Raji (cell line): ENCODE results near the gene GRIK1.

ENCODE experiments used
- POLR2A ChIP-seq: IDR thresholded peaks from 2 replicates; pipeline ENCODE4 v1.6.1; 2011; ENCODE audit warnings: low read depth, low read length, control low read depth; ENCODE audit not compliant: insufficient read depth

GRIK1 gene

DNA sequence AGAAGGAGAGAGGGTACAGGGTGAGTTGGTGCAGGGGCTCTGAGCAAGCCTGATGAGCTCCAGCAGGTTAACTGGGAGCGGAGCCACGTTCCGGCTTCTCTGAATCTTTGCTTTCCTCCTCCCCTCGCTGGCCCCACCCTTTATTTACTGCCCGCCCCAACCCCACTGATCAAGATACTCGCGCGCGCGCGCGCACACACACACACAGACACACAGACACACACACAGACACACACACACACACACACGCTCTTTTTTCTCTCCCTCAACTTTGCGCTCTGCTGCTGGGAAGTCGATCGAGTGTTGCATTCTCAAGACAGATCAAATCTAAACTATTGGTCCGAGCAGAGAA lies at the start of gene GRIK1:
Gene GRIK1 (minus strand): TSS at position 73 of the 352 bp plus-strand sequence.
- no peak for TF ChIP-seq POLR2A

DNA sequence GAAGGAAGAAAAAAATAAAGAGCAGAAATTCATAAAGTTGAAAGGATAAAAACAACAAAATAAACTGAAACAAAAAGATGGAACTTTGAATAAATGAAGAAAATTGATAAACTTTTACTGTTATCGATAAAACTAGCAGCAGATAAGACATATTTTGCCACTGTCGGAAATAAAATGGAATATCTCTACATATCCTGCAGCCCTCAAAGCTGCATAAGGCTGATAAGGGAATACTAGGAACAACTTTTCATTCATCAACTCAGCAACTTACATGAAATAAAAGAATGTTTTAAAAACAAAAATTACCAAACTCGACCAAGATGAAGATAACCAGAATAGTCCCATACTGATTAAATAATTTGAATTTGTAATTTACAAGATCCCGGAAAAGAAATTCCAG lies 48.0 kb upstream of the GRIK1 start:
- no peak for TF ChIP-seq POLR2A

DNA sequence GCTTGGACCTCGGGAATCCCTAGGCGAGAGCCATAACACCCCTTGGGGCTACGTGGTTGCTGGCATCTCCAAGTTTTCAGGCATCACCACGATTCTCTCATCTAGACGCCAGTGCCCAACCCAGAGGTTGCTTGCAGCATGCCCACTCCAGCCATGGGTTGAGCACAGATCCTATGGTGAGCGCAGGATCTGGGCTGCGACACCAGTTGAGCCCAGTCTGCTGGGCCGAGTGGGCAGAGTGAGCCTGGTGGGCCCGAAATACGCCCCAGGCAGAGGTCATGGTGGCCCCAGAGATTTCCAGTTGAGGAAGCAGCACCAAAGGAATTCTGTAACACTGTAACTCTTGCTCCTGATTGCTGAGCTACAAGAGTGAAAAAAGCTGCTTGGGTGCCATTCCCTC lies 46.1 kb upstream of the GRIK1 start:
- TF ChIP-seq POLR2A = no peak

DNA sequence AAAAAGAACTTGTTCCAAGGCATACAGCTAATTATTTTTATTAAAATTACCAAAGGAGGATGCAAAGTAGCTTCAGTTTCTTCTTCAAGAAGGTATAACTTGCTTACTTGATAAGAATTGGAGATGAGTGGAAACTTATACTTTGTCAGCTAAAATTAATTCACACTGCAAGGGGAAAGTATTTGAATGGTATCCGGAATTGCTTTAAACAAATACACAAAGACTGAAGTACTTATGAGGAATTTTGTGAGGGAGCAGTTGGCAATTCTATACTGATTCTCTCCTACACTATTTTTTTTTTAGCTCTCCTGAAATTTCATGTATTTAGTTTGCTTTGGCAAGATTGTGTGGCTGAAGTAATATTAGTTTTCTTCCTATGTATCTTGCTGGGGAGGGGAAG lies 39.2 kb upstream of the GRIK1 start:
- TF ChIP-seq POLR2A = no peak

DNA sequence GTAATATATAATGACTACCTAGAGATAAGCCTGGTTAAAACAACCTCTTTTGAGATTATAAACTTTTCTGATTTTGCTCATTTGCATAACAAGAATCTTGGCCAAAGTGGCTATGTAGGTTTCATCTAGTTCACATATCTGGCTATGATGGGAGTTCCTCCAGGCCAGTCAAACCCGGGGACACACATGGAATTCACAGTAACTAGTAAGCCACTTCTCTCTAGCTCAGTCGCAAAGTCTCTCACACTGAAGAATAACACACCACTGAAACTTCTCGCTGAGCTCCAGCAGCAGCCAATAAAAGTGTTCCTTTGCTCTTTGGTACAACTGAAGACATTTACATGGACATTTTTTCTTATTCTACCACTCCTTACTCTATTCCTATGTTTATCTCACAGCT lies 36.0 kb upstream of the GRIK1 start:
- TF ChIP-seq POLR2A = no peak

DNA sequence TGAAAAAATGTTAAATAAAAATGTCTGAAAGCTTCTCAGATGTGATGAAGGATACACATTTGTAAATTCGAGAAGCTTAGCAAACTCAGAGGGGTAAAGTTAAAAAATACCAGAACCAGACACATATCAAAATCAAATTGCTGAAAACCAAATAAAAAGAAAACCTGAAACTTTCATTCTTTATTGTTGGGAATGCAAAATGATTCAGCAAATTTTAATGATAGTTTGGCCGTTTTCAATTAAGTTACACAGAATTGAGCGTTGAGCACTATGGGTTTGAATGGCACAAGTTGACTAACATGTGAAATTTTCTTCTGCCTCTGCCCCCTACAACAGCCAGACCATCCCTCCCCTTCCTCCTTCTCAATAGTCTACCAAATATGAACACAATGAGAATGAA lies 33.5 kb upstream of the GRIK1 start:
- no peak for TF ChIP-seq POLR2A

DNA sequence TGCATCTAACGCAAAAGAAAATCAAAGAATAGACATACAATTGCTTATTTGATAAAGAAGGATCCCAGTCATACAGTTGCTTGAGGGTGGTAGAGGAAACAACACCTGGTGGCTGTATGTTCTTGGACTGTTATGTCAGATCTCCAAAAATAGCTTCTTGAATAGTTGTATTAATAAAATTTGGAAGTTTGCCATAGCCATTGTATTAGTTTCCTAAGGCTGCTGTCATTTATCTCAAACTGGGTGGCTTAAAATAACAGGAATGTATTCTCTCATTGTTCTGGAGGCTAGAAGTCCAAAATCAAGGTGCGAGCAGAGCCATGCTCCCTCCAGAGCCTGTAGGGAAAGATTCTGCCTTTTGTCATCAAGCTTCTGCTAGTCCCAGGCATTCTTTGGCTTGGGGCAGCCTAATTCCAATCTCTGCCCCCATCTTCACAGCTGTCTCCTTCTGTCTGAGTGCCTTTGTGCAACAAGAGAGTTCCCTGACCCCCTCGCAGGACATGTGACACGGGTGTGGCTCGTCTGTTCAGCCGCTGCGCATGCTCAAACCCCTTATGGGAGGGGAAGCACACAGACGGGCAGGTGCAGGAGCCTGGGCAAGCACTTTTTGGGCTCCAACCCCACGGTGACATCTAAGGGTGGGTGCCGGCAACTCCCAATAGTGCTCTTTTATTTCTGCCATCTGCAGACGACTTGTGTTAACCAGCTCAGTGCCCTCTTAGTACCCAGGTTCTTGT lies 21.7 kb upstream of the GRIK1 start:
- TF ChIP-seq POLR2A = no peak

DNA sequence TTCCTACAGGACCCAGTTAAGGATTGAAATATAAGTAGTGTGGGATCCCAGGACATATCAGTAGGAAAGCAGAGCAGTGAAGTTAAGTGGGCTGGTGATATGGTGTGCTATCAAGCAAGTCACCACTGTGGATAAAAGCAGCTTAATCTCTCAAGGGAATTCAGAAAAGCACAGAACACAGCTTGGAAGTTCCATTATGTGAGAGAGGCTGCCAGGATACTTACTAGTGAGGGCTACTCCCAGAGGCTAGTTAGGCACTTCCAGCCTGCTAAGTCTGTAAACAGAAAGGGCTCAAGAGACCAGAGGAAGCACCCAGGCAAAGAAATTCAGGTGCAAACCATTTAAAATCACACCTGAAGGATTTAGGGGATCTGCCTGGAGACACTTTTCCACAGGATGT lies 18.8 kb upstream of the GRIK1 start:
- TF ChIP-seq POLR2A = no peak

DNA sequence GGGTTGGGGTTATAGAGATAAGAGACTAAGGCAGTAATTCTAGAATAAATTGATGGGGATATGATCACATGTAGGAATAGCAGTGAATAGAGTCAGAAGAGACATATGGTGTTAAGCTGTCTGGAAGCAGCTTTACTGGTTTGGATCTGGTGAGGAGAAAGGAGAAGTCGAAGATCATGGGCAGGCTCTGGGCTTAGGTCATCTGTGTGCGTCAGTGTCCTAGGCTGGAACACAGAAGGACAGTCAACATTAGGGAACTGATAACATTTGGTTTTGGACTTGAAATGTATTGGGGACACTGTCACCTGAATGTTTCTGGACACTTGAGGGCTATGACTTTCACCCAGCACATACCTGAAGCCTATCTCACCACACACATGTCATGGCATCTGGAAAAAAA lies 13.9 kb upstream of the GRIK1 start:
- no peak for TF ChIP-seq POLR2A

DNA sequence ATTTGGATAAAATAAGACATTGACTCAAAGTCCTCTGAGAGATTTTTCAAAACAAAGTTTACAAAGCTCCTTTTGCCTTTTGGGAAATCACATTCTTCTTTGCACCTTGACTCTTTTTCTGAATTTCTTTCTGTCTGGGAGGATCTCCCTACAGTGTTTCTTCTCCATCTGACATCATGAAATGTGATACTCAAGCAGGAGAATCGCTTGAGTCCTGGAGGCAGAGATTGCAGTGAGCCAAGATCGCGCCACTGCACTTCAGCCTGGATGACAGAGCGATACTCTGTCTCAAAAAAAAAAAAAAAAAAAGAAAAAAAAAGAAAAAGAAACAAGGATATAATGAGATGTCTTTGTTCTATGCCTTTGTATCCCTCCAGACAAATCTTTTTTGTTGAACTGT lies 13.3 kb upstream of the GRIK1 start:
- no peak for TF ChIP-seq POLR2A

DNA sequence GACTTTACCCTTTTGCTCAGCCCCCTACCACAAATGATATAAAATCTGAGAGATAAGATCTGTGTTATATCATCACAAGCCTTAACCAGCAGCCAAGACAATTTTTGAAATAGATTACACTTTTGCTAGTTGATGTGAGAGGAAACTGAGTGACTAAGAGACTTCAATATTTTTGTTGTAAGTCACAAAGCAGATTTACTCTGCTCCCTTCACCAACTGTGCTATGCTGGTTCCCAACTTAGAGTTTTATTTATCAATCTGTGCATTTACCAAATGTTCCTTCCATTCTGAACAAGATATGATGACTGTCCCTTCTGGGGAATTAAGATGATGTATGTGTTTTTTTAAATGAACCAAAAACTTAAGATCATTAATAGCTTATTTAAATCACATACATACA lies 12.1 kb upstream of the GRIK1 start:
- no peak for TF ChIP-seq POLR2A

DNA sequence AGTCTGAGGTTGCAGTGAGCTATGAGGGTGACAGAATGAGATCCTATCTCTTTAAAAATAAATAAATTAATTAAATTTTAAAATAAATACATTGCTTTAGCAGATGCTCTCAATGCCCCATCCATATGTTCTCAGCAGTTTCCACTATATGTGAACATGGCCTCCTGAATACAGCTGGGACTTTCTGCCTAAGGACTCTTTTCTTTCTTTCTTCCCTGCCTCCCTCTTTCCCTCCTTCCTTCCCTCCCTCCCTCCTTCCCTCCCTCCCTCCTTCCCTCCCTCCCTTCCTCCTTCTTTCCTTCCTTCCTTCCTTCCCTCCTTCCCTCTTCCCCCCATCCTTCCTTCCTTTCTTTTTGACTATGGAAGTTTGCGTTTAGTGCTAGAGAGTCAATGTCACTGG lies 10.2 kb upstream of the GRIK1 start:
- no peak for TF ChIP-seq POLR2A

DNA sequence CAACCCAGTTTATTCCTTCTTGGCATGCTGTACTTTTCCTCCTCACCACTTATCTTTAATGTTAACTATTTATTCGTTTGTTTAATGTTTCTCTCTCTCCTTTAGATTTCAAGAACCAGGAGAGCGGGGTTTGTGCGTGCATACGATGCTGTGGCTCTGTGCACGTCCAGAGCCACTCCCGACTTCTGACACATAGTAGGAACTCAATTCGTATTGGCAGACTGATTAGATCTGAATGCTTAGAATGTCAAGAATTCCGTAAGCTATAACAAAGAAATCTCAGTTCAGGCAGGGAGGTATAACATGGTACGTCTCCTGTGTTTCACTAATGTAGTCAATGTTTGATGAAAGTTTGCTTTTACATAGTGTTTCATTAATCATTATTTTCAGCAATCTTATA lies 7.3 kb upstream of the GRIK1 start:
- no peak for TF ChIP-seq POLR2A

DNA sequence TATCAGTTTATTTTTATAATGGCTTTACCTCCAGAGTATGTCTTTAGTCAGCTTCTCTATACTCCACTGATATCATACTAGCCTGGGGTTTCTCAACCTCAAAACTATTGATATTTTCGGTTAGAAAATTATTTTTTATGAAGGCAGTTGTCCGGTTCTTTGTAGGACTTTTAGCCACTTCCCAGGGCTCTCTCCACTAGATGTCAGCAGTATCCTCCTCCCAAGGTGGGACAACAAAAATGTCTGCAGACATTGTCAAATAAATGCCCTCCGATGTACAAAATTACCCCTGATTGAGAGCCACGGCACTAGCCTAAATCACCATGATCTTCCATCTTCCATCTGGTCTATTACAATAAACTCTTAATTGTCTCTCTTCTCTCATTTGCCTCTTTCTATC lies 4.1 kb upstream of the GRIK1 start:
- no peak for TF ChIP-seq POLR2A

DNA sequence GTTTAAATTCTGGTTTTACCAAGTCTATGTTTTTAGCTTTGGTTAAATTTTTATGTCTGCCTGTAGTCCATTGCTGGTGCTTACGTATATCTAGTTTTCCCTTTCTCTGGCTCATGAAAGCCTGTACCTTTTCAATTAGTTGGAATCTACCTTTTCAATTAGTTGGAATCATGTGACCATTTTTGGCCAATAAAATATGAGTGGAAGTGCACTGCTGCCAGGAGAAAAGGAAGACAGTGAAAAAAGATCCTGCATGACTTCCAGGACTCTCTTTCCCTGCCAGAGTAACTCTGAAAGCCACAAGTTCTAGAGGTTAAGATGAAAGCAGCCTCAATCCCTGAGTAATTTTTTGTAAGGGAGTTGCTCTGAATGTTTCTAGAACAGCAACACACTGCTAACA lies 2.2 kb upstream of the GRIK1 start:
- TF ChIP-seq POLR2A = no peak

DNA sequence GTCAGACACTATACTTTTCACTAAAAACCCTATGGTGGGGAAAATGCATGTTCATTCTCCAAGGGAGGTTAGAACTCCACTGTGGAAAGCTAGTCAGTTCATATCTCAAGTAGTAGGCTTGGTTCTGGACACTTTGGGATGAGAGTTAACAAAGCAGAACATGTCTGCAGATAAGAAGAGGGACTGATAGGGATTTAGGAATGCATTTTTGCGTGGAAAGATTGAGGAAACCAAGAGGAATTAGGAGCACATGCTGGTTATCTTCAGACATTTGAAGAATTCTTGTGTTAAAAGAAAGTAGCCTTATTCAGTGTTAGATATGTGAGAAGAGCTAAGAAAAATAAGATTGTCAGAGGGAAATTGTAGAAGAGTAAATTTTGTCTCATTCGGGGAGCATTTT lies 1.2 kb upstream of the GRIK1 start:
- TF ChIP-seq POLR2A = no peak

DNA sequence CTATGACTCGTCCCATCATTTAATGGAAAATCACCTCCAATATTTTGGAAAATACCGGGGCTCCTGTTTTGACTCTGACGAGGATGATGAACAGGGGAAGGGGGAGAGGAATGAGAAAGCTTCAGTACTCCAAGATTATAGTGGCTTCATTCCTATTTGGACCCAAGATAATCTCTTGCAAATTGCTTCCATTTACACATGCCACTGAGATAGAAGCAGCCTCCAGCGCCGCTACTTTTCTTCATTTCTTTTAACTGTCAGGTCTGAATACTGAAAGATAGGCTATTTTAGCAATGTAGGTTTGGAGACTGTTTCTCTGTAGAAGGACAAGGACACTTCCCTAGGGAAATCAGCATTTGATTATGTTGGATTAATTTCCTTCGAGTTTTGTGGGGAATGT lies 565 bp upstream of the GRIK1 start:
- no peak for TF ChIP-seq POLR2A
